ENCODE data around the gene PCBD1.

The PCBD1 gene

DNA sequence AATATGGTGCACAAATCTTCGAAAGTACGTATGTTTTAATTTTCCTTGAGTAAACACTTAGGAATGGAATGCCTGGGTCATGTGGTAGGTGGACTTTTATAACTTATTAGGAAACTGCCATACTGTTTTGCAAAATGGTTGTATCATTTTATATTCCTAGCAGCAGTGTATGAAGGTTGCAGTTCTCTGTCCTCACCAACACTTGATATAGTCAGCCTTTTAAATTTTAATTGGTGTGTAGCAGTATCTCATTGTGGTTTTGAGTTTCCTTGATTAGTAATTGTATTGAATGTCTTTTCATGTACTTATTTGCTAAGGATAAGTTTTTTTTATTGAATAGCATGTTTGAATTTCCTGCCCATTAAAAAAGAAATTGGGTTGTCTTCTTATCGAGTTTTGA lies 926 bp upstream of the PCBD1 start:
- Histone ChIP-seq H3K36me3 (ENCODE audit: insufficient read depth, insufficient read length, low read length) (peaks cover 7% of the 10 kb centered on the region), H3K9ac (ENCODE audit: insufficient read length, low read depth) (no peak overlapping the region), H3K27me3 (ENCODE audit: insufficient read depth, insufficient read length) (no peaks in the 10 kb centered on the region), H3K9me3 (ENCODE audit: insufficient read depth, low read length) (no peaks in the 10 kb centered on the region), H3K4me3 (ENCODE audit: insufficient read length, low read depth) (no peak overlapping the region), H3K4me1 (ENCODE audit: insufficient read depth, insufficient read length) (peaks cover 8% of the 10 kb centered on the region)
- TF ChIP-seq SUZ12 (IDR thresholded peaks at IDR 0.05; ENCODE audit: extremely low read depth, insufficient read depth, insufficient read length) (no peak), YY1 (IDR thresholded peaks at IDR 0.05; ENCODE audit: insufficient read depth, insufficient read length) (no peak), ZNF274 (IDR thresholded peaks at IDR 0.05; ENCODE audit: low read depth, low read length) (no peak)
- DNase-seq (ENCODE audit: low read depth, low spot score): no peak

DNA sequence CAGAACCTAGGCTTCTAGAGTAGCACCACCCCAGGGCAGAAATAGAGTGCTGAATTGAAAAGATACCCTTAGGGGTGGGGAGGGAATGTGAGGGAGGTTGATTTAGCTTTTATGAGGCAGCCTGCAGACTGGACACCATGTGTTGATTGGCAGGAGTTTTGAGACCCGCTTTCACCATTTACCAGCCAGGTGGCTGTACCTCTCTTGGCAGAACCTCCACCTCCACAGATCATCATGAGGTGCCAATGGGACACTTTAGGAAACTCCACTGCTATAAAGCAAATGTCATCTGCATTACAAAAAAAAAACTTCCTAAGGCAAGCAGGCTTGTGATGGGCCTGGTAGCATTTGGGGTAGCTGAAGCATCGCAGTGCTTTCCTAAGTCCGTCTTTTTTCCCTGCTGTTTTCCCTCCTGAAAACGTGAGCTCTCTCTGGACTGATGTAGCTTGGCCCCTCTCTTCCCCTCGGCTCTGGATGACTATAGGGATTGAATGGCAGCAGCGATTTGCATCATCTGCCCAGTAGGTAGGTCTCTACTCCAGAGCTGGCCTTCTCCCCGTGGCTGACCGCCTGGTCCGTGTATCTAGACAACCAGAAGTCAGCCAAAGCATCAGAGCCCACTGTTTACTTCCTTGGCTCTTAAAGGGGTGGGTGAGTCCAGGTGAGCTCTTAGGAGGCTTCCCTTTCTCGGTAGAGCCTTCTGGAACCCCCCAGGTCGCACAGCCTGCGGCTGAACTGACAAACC lies 1.3 kb downstream of the PCBD1 start:
- Histone ChIP-seq H3K4me1 (ENCODE audit: insufficient read depth, insufficient read length) (peaks cover 8% of the 10 kb centered on the region), H3K9ac (ENCODE audit: insufficient read length, low read depth) (peak overlapping the region; percentile 87), H3K9me3 (ENCODE audit: insufficient read depth, low read length) (no peaks in the 10 kb centered on the region), H3K36me3 (ENCODE audit: insufficient read depth, insufficient read length, low read length) (peaks cover 19% of the 10 kb centered on the region), H3K27me3 (ENCODE audit: insufficient read depth, insufficient read length) (no peaks in the 10 kb centered on the region), H3K4me3 (ENCODE audit: insufficient read length, low read depth) (peak overlapping the region; percentile 56)
- TF ChIP-seq YY1 (IDR thresholded peaks at IDR 0.05; ENCODE audit: insufficient read depth, insufficient read length) (no peak), ZNF274 (IDR thresholded peaks at IDR 0.05; ENCODE audit: low read depth, low read length) (no peak), SUZ12 (IDR thresholded peaks at IDR 0.05; ENCODE audit: extremely low read depth, insufficient read depth, insufficient read length) (no peak)
- DNase-seq (ENCODE audit: low read depth, low spot score): no peak

DNA sequence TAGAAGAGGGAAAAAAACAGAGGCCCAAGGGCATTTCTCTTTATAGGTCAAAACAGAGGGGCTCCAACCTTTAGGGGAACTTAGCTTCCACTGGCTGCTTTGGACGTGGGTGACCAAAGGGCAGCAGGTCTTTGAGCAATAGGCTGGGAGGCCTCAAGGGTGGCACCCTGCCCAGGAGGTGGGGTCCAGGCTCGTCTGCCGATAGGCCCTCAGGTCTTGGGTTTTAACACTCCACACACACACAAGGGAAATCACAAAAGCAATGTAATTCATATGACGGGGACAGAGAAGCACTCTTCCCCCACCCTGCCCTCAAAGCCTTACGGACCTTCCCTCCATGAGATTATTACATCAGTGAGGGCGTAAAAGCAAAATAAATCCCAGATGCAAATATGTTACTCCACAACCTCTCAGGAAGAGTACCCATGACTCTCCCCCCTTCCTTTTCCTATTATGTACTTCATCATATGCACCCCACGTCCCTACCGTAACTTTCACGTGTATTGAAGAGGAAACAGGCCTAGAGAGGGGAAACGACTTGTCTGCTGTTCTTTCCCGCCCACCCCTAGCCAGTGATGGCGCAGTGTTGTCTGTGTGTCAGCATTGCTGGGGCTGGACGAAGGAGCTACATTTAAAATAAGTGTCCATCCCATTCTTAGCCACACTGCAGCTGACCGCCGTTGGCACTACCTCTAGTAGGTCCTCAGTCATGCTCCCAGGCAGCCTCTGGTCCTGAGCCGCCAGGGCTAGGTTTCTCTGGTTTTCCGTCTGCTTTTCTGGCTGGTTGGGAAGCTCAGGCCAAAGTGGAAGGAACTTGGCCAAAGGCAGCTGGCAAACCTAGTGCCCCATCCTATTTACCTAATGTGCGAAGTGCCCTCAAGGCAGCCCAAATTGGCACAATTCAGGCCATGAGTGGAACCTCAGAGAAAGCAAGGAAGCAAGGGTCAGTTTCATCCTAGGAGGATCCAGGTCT lies 2.1 kb downstream of the PCBD1 start:
- no peak for DNase-seq (ENCODE audit: low read depth, low spot score)
- Histone ChIP-seq H3K9me3 (ENCODE audit: insufficient read depth, low read length) (no peaks in the 10 kb centered on the region), H3K4me1 (ENCODE audit: insufficient read depth, insufficient read length) (peaks cover 7% of the 10 kb centered on the region), H3K36me3 (ENCODE audit: insufficient read depth, insufficient read length, low read length) (peaks cover 28% of the 10 kb centered on the region), H3K9ac (ENCODE audit: insufficient read length, low read depth) (no peak overlapping the region), H3K27me3 (ENCODE audit: insufficient read depth, insufficient read length) (no peaks in the 10 kb centered on the region), H3K4me3 (ENCODE audit: insufficient read length, low read depth) (no peak overlapping the region)
- TF ChIP-seq YY1 (IDR thresholded peaks at IDR 0.05; ENCODE audit: insufficient read depth, insufficient read length) (no peak), ZNF274 (IDR thresholded peaks at IDR 0.05; ENCODE audit: low read depth, low read length) (no peak), SUZ12 (IDR thresholded peaks at IDR 0.05; ENCODE audit: extremely low read depth, insufficient read depth, insufficient read length) (no peak)

DNA sequence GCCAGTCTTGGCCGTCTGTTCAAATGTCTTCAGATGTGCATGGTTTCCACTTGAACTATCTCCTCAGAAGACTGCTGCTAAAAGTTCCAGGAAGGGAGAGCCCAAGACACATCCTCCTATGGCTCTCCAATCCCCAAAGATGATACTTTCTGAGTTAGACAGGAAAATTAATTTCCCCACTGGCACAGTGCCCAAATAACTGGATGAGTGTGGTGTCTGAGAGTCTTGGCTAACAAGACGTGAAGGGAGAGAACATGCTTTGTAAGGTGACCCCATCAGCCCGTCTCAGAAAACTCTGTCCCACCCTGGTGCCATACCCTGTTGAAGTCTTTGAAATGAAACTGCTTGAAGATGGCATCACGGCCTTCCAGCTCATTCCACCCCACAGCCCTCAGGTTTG lies 2.9 kb downstream of the PCBD1 start:
- H3K4me3 ChIP-seq (ENCODE audit: insufficient read length, low read depth): no peak overlapping the region
- H3K27me3 ChIP-seq (ENCODE audit: insufficient read depth, insufficient read length): no peaks in the 10 kb centered on the region
- TF ChIP-seq ZNF274 (IDR thresholded peaks at IDR 0.05; ENCODE audit: low read depth, low read length) (no peak), YY1 (IDR thresholded peaks at IDR 0.05; ENCODE audit: insufficient read depth, insufficient read length) (no peak), SUZ12 (IDR thresholded peaks at IDR 0.05; ENCODE audit: extremely low read depth, insufficient read depth, insufficient read length) (no peak)
- DNase-seq (ENCODE audit: low read depth, low spot score): no peak
- H3K4me1 ChIP-seq (ENCODE audit: insufficient read depth, insufficient read length): peaks cover 4% of the 10 kb centered on the region
- H3K9ac ChIP-seq (ENCODE audit: insufficient read length, low read depth): no peak overlapping the region
- no peaks in the 10 kb centered on the region for H3K9me3 ChIP-seq (ENCODE audit: insufficient read depth, low read length)
- peaks cover 35% of the 10 kb centered on the region for H3K36me3 ChIP-seq (ENCODE audit: insufficient read depth, insufficient read length, low read length)

DNA sequence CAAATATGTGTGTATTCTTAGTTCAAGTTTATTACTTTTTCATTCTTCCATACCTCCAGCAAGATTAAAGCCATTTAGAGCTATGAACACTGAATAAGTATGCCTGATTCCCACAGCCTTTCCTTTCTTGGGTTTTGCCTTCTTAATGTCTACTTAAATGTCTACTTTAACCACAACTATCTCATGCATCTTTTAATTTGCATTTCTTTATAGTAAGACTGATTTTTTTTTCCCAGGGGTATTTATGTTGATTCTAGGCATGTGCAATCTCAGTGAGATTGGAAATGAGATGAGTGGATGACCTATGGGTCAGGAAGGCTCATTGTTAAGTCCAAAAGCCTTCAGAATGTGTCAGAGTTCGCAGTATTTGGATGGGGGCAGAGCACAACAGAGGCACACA lies 3.6 kb downstream of the PCBD1 start:
- H3K9ac ChIP-seq (ENCODE audit: insufficient read length, low read depth): no peak overlapping the region
- DNase-seq (ENCODE audit: low read depth, low spot score): no peak
- no peak for TF ChIP-seq ZNF274 (IDR thresholded peaks at IDR 0.05; ENCODE audit: low read depth, low read length)
- TF ChIP-seq SUZ12 (IDR thresholded peaks at IDR 0.05; ENCODE audit: extremely low read depth, insufficient read depth, insufficient read length): no peak
- no peak for TF ChIP-seq YY1 (IDR thresholded peaks at IDR 0.05; ENCODE audit: insufficient read depth, insufficient read length)
- H3K9me3 ChIP-seq (ENCODE audit: insufficient read depth, low read length): no peaks in the 10 kb centered on the region
- no peaks in the 10 kb centered on the region for H3K27me3 ChIP-seq (ENCODE audit: insufficient read depth, insufficient read length)
- no peak overlapping the region for H3K4me3 ChIP-seq (ENCODE audit: insufficient read length, low read depth)
- H3K4me1 ChIP-seq (ENCODE audit: insufficient read depth, insufficient read length): peaks cover 4% of the 10 kb centered on the region
- H3K36me3 ChIP-seq (ENCODE audit: insufficient read depth, insufficient read length, low read length): peaks cover 42% of the 10 kb centered on the region

DNA sequence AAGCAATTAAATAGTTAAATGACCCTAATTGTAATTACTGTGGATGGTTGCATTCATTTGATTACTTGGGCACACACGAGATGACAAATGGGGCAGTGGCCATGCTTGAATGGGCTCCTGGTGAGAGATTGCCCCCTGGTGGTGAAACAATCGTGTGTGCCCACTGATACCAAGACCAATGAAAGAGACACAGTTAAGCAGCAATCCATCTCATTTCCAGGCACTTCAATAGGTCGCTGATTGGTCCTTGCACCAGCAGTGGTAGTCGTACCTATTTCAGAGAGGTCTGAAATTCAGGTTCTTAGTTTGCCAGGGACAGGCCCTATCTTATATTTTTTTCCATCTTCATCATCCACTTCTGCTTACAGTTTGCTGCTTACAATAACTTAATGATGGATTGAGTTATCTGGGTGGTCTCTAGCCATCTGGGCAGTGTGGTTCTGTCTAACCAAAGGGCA lies 8.3 kb downstream of the PCBD1 start:
- TF ChIP-seq SUZ12 (IDR thresholded peaks at IDR 0.05; ENCODE audit: extremely low read depth, insufficient read depth, insufficient read length) (no peak), YY1 (IDR thresholded peaks at IDR 0.05; ENCODE audit: insufficient read depth, insufficient read length) (no peak), ZNF274 (IDR thresholded peaks at IDR 0.05; ENCODE audit: low read depth, low read length) (no peak)
- peak; percentile 58 for DNase-seq (ENCODE audit: low read depth, low spot score)

DNA sequence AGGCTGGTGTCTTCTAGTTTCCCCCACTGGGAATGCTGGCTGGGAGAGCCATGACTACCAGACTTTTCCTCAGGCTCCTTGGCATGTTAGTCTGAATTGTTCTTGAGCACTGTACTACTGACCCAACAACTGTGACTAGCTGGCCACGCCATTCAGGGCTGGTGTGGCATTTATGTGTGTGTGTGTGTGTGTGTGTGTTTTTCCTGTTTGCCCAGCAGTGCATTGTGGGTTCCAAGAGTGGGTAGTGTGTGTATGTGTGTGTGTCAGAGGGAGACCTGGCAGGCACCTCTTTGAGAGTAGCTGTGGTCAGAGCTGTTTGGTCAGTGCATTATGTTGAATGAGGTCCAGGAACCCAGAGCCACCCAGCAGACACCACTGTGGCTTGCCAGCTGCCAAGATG lies 9.2 kb downstream of the PCBD1 start:
- no peak overlapping the region for H3K9ac ChIP-seq (ENCODE audit: insufficient read length, low read depth)
- DNase-seq (ENCODE audit: low read depth, low spot score): no peak
- no peaks in the 10 kb centered on the region for H3K27me3 ChIP-seq (ENCODE audit: insufficient read depth, insufficient read length)
- peaks cover 76% of the 10 kb centered on the region for H3K36me3 ChIP-seq (ENCODE audit: insufficient read depth, insufficient read length, low read length)
- H3K4me3 ChIP-seq (ENCODE audit: insufficient read length, low read depth): no peak overlapping the region
- H3K9me3 ChIP-seq (ENCODE audit: insufficient read depth, low read length): no peaks in the 10 kb centered on the region
- TF ChIP-seq SUZ12 (IDR thresholded peaks at IDR 0.05; ENCODE audit: extremely low read depth, insufficient read depth, insufficient read length): no peak
- TF ChIP-seq ZNF274 (IDR thresholded peaks at IDR 0.05; ENCODE audit: low read depth, low read length): no peak
- no peak for TF ChIP-seq YY1 (IDR thresholded peaks at IDR 0.05; ENCODE audit: insufficient read depth, insufficient read length)
- peaks cover 9% of the 10 kb centered on the region for H3K4me1 ChIP-seq (ENCODE audit: insufficient read depth, insufficient read length)

More for the DNA sequence above, 8.3 kb downstream of the PCBD1 start:
- Histone ChIP-seq H3K4me3 (ENCODE audit: insufficient read length, low read depth) (no peak overlapping the region), H3K9ac (ENCODE audit: insufficient read length, low read depth) (no peak overlapping the region), H3K9me3 (ENCODE audit: insufficient read depth, low read length) (no peaks in the 10 kb centered on the region), H3K4me1 (ENCODE audit: insufficient read depth, insufficient read length) (peaks cover 9% of the 10 kb centered on the region), H3K27me3 (ENCODE audit: insufficient read depth, insufficient read length) (no peaks in the 10 kb centered on the region), H3K36me3 (ENCODE audit: insufficient read depth, insufficient read length, low read length) (peaks cover 74% of the 10 kb centered on the region)

Measured in NT2/D1 (cell line).